GM23338 (cell line): ENCODE data around the gene RMI2. TPM values are rescaled to one million over a fixed set of nuclear protein-coding genes. Genes with fewer than 3 reads are reported as not detected.

Source experiments
- ATAC-seq: fragments of 200-7000 bp; cut with Tn5 transposase; 3 replicates; pipeline ENCODE4 v1.9.1; 2020
- DNase-seq: peaks from one replicate; pipeline ENCODE4 v3.0.0-alpha.2; 2015; ENCODE audit warnings: low spot score
- H2AFZ ChIP-seq: fragments of 200-600 bp; sonication (generic); 2 replicates; pipeline ENCODE4 v1.8.0; 2016; ENCODE audit warnings: antibody characterized with exemption, mild to moderate bottlenecking, moderate library complexity
- H3F3A ChIP-seq: fragments of 200-600 bp; sonication (generic); replicated peaks from 2 replicates; pipeline ENCODE4 v1.8.0; 2017; ENCODE audit warnings: antibody characterized with exemption, mixed run types, low read depth
- H3K27ac ChIP-seq: fragments of 200-600 bp; sonication (generic); 2 replicates; pipeline ENCODE4 v1.6.1; 2016; ENCODE audit warnings: low read depth
- H3K27me3 ChIP-seq: fragments of 200-600 bp; sonication (generic); 2 replicates; pipeline ENCODE4 v1.8.0; 2016; ENCODE audit warnings: mild to moderate bottlenecking, mixed run types, moderate library complexity; ENCODE audit not compliant: insufficient read depth
- H3K36me3 ChIP-seq: fragments of 200-600 bp; sonication (generic); 2 replicates; pipeline ENCODE4 v1.8.0; 2016; ENCODE audit warnings: mild to moderate bottlenecking; ENCODE audit not compliant: insufficient read depth
- H3K4me1 ChIP-seq: fragments of 200-600 bp; sonication (generic); 2 replicates; pipeline ENCODE4 v1.8.0; 2016; ENCODE audit warnings: mild to moderate bottlenecking, moderate library complexity; ENCODE audit not compliant: insufficient read depth
- H3K4me2 ChIP-seq: fragments of 200-600 bp; sonication (generic); 2 replicates; pipeline ENCODE4 v1.7.1; 2017; ENCODE audit warnings: mixed run types
- H3K4me3 ChIP-seq: fragments of 200-600 bp; sonication (generic); 2 replicates; pipeline ENCODE4 v1.6.1; 2016; ENCODE audit warnings: mixed run types
- H3K79me2 ChIP-seq: fragments of 200-600 bp; sonication (generic); replicated peaks from 2 replicates; pipeline ENCODE4 v1.8.0; 2017; ENCODE audit warnings: mild to moderate bottlenecking; ENCODE audit not compliant: insufficient read depth
- H3K9me2 ChIP-seq: fragments of 200-600 bp; sonication (generic); 2 replicates; pipeline ENCODE4 v1.8.0; 2017; ENCODE audit not compliant: insufficient read depth
- H4K20me1 ChIP-seq: fragments of 200-600 bp; sonication (generic); replicated peaks from 2 replicates; pipeline ENCODE4 v1.8.0; 2017; ENCODE audit warnings: mild to moderate bottlenecking; ENCODE audit not compliant: insufficient read depth
- H3K27ac Mint-ChIP-seq: 2 replicates; pipeline ENCODE4 v1.8.0; 2020; ENCODE audit warnings: inconsistent platforms, mild to moderate bottlenecking, moderate library complexity, mixed read lengths
- H3K27me3 Mint-ChIP-seq: 3 replicates; pipeline ENCODE4 v1.8.0; 2022; ENCODE audit warnings: low read depth, mild to moderate bottlenecking, moderate library complexity, mixed read lengths, inconsistent platforms; ENCODE audit not compliant: insufficient read depth, poor library complexity
- H3K36me3 Mint-ChIP-seq: 3 replicates; pipeline ENCODE4 v1.8.0; 2021; ENCODE audit warnings: low read depth, mild to moderate bottlenecking, inconsistent platforms, moderate library complexity, mixed read lengths
- H3K4me1 Mint-ChIP-seq: 3 replicates; pipeline ENCODE4 v1.8.0; 2020; ENCODE audit warnings: mild to moderate bottlenecking, inconsistent platforms, mixed read lengths
- H3K4me3 Mint-ChIP-seq: 3 replicates; pipeline ENCODE4 v1.8.0; 2021; ENCODE audit warnings: moderate library complexity, mild to moderate bottlenecking, inconsistent platforms, mixed read lengths
- H3K9me3 Mint-ChIP-seq: 3 replicates; pipeline ENCODE4 v1.8.0; 2020; ENCODE audit warnings: moderate library complexity, mild to moderate bottlenecking, inconsistent platforms, mixed read lengths
- CREB1 ChIP-seq: fragments of 250-450 bp; sonication (Bioruptor Pico); IDR thresholded peaks from 2 replicates; pipeline ENCODE4 v1.5.0; 2020; ENCODE audit warnings: low read depth, mild to moderate bottlenecking, moderate library complexity
- EZH2 ChIP-seq: fragments of 200-600 bp; sonication (generic); IDR thresholded peaks from one replicate; pipeline ENCODE4 v1.8.0; 2017; ENCODE audit warnings: antibody characterized with exemption, mild to moderate bottlenecking, low read depth; ENCODE audit not compliant: unreplicated experiment
- EZH2phosphoT487 ChIP-seq: fragments of 200-600 bp; sonication (generic); IDR thresholded peaks from one replicate; pipeline ENCODE4 v1.8.1; 2018; ENCODE audit warnings: antibody characterized with exemption; ENCODE audit not compliant: unreplicated experiment
- JUNB ChIP-seq: IDR thresholded peaks from one replicate; pipeline ENCODE4 v1.6.1; 2016; ENCODE audit warnings: antibody characterized with exemption; ENCODE audit not compliant: unreplicated experiment
- NANOG ChIP-seq: IDR thresholded peaks from 2 replicates; pipeline ENCODE4 v1.6.1; 2016; ENCODE audit warnings: antibody characterized with exemption, borderline replicate concordance
- POLR2AphosphoS5 ChIP-seq: IDR thresholded peaks from 2 replicates; pipeline ENCODE4 v1.6.1; 2016; ENCODE audit warnings: antibody characterized with exemption, low read depth
- STAT1 ChIP-seq: IDR thresholded peaks from one replicate; pipeline ENCODE4 v1.6.1; 2016; ENCODE audit warnings: antibody characterized with exemption; ENCODE audit not compliant: unreplicated experiment
- ZNF331 ChIP-seq: fragments of 250-450 bp; sonication (Bioruptor Pico); IDR thresholded peaks from 2 replicates; pipeline ENCODE4 v1.5.0; 2020; ENCODE audit warnings: low read depth, mild to moderate bottlenecking, moderate library complexity
- ZNF462 ChIP-seq: fragments of 250-450 bp; sonication (Bioruptor Pico); IDR thresholded peaks from 2 replicates; pipeline ENCODE4 v1.5.0; 2020; ENCODE audit warnings: mild to moderate bottlenecking, moderate library complexity
- polyA plus RNA-seq: library from polyadenylated mRNA; unstranded; fragments of >200 nt; fragmentation: Nextera tagmentation; extraction: Ambion mirVana; gene quantifications from 2 replicates; pipeline ENCODE4 v1.2.1, GENCODE V29; 2016
- total RNA-seq: library from RNA; depleted of rRNA; stranded (reverse); fragments of >200 nt; shearing (Covaris generic); gene quantifications from 2 replicates; pipeline ENCODE4 v1.2.3, GENCODE V29; 2014
- TF ChIP-seq, protein P1 (sequence below), 2 experiments: fragments of 200-600 bp in 1 of 2; sonication (generic) in 1 of 2; conservative IDR thresholded peaks; 2 replicates each; pipeline versions ENCODE4 v1.5.1 to v1.6.1; 2016 to 2017; ENCODE audit warnings: antibody characterized with exemption in 2 of 2, low read depth in 2 of 2, mild to moderate bottlenecking in 2 of 2, moderate library complexity in 1 of 2
- TF ChIP-seq, protein P2 (sequence below): IDR thresholded peaks from 2 replicates; pipeline ENCODE4 v1.6.1; 2016; ENCODE audit warnings: antibody characterized with exemption
- TF ChIP-seq, protein P3 (sequence below): IDR thresholded peaks from one replicate; pipeline ENCODE4 v1.6.1; 2018; ENCODE audit warnings: antibody characterized with exemption; ENCODE audit not compliant: unreplicated experiment

The RMI2 gene
- total and polyA plus RNA-seq, 2 experiments from 2014 or later: 98.2 to 108 TPM

GRCh38 chr16:11334831-11335404, 10.3 kb upstream of the RMI2 start (continued):
- TF ChIP-seq, protein P1, sequence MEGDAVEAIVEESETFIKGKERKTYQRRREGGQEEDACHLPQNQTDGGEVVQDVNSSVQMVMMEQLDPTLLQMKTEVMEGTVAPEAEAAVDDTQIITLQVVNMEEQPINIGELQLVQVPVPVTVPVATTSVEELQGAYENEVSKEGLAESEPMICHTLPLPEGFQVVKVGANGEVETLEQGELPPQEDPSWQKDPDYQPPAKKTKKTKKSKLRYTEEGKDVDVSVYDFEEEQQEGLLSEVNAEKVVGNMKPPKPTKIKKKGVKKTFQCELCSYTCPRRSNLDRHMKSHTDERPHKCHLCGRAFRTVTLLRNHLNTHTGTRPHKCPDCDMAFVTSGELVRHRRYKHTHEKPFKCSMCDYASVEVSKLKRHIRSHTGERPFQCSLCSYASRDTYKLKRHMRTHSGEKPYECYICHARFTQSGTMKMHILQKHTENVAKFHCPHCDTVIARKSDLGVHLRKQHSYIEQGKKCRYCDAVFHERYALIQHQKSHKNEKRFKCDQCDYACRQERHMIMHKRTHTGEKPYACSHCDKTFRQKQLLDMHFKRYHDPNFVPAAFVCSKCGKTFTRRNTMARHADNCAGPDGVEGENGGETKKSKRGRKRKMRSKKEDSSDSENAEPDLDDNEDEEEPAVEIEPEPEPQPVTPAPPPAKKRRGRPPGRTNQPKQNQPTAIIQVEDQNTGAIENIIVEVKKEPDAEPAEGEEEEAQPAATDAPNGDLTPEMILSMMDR (conservative IDR thresholded peaks at IDR 0.05; ENCODE audit: low read depth in 2 of 2): no peak

GRCh38 chr16:11339075-11339474, 6.2 kb upstream of the RMI2 start:
- no peaks in the 10 kb centered on the region for H4K20me1 ChIP-seq
- no peaks in the 10 kb centered on the region for H3K27me3 ChIP-seq
- no peaks in the 10 kb centered on the region for H3F3A ChIP-seq
- DNase-seq (no peak), ATAC-seq (peak; percentile 49; the same call in 2 of the 3 replicates)
- peaks cover 10% of the 10 kb centered on the region for H3K27me3 Mint-ChIP-seq
- peaks cover 12% of the 10 kb centered on the region for H3K4me1 Mint-ChIP-seq
- H3K9me3 Mint-ChIP-seq: peaks cover 21% of the 10 kb centered on the region
- H3K27ac Mint-ChIP-seq: no peak overlapping the region
- peaks cover 38% of the 10 kb centered on the region for H3K36me3 Mint-ChIP-seq
- no peak overlapping the region for H3K27ac ChIP-seq
- no peak overlapping the region for H3K4me3 ChIP-seq
- no peak overlapping the region for H3K4me2 ChIP-seq
- H3K36me3 ChIP-seq: no peaks in the 10 kb centered on the region
- H3K79me2 ChIP-seq: peaks cover 3% of the 10 kb centered on the region; the same call in 1 of the 2 replicates
- no peak overlapping the region for H2AFZ ChIP-seq
- H3K4me1 ChIP-seq: peaks cover 17% of the 10 kb centered on the region
- no peaks in the 10 kb centered on the region for H3K9me2 ChIP-seq
- H3K4me3 Mint-ChIP-seq: no peak overlapping the region
- TF ChIP-seq ZNF331 (CRISPR knock-in tag): no peak
- TF ChIP-seq JUNB: no peak
- TF ChIP-seq, protein P2, sequence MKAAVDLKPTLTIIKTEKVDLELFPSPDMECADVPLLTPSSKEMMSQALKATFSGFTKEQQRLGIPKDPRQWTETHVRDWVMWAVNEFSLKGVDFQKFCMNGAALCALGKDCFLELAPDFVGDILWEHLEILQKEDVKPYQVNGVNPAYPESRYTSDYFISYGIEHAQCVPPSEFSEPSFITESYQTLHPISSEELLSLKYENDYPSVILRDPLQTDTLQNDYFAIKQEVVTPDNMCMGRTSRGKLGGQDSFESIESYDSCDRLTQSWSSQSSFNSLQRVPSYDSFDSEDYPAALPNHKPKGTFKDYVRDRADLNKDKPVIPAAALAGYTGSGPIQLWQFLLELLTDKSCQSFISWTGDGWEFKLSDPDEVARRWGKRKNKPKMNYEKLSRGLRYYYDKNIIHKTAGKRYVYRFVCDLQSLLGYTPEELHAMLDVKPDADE: no peak
- no peak for TF ChIP-seq CREB1
- TF ChIP-seq, protein P3, sequence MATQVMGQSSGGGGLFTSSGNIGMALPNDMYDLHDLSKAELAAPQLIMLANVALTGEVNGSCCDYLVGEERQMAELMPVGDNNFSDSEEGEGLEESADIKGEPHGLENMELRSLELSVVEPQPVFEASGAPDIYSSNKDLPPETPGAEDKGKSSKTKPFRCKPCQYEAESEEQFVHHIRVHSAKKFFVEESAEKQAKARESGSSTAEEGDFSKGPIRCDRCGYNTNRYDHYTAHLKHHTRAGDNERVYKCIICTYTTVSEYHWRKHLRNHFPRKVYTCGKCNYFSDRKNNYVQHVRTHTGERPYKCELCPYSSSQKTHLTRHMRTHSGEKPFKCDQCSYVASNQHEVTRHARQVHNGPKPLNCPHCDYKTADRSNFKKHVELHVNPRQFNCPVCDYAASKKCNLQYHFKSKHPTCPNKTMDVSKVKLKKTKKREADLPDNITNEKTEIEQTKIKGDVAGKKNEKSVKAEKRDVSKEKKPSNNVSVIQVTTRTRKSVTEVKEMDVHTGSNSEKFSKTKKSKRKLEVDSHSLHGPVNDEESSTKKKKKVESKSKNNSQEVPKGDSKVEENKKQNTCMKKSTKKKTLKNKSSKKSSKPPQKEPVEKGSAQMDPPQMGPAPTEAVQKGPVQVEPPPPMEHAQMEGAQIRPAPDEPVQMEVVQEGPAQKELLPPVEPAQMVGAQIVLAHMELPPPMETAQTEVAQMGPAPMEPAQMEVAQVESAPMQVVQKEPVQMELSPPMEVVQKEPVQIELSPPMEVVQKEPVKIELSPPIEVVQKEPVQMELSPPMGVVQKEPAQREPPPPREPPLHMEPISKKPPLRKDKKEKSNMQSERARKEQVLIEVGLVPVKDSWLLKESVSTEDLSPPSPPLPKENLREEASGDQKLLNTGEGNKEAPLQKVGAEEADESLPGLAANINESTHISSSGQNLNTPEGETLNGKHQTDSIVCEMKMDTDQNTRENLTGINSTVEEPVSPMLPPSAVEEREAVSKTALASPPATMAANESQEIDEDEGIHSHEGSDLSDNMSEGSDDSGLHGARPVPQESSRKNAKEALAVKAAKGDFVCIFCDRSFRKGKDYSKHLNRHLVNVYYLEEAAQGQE: no peak
- TF ChIP-seq ZNF462 (CRISPR knock-in tag): no peak
- TF ChIP-seq STAT1: no peak
- TF ChIP-seq EZH2: no peak
- no peak for TF ChIP-seq POLR2AphosphoS5
- no peak for TF ChIP-seq NANOG
- TF ChIP-seq EZH2phosphoT487: no peak
